Measurements from ENCODE around the gene MYO10.
"Not testable (repeated sequence)": the region's sequence is repeated elsewhere in the genome, so short reads cannot be mapped to it uniquely, and the experiment has no call there.

The MYO10 gene

GRCh38 chr5:16936150-16936988, at the start of gene MYO10:
Gene MYO10, minus strand, starts transcription at chr5:16936288. Its CDS starts 480 bp downstream, at chr5:16935808.
- DNase-seq: peak; percentile 90

GRCh38 chr5:16985304-16985703, 49.2 kb upstream of the MYO10 start:
- DNase-seq: not testable (repeated sequence)

GRCh38 chr5:16983972-16984371, 47.9 kb upstream of the MYO10 start:
- DNase-seq: no peak

- DNase-seq: no peak
These were observed 47.0 kb upstream of the MYO10 start for GRCh38 chr5:16983022-16983639.

GRCh38 chr5:16981700-16982099, 45.6 kb upstream of the MYO10 start:
- DNase-seq: no peak

- no peak for DNase-seq
These were observed 44.9 kb upstream of the MYO10 start for GRCh38 chr5:16980983-16981382.

GRCh38 chr5:16978296-16978695, 42.2 kb upstream of the MYO10 start:
- DNase-seq: no peak

- DNase-seq: no peak
These were observed 40.5 kb upstream of the MYO10 start for GRCh38 chr5:16976625-16977008.

- no peak for DNase-seq
These were observed 40.0 kb upstream of the MYO10 start for GRCh38 chr5:16975950-16976624.

GRCh38 chr5:16974981-16975380, 38.9 kb upstream of the MYO10 start:
- no peak for DNase-seq

GRCh38 chr5:16970826-16971225, 34.7 kb upstream of the MYO10 start:
- no peak for DNase-seq

GRCh38 chr5:16970260-16970659, 34.2 kb upstream of the MYO10 start:
- DNase-seq: no peak

- no peak for DNase-seq
These were observed 29.5 kb upstream of the MYO10 start for GRCh38 chr5:16965581-16965980.

- DNase-seq: no peak
These were observed 27.7 kb upstream of the MYO10 start for GRCh38 chr5:16963821-16964220.

GRCh38 chr5:16961131-16961530, 25.0 kb upstream of the MYO10 start:
- no peak for DNase-seq

GRCh38 chr5:16957304-16958196, 21.5 kb upstream of the MYO10 start:
- DNase-seq: no peak

GRCh38 chr5:16953729-16954128, 17.6 kb upstream of the MYO10 start:
- no peak for DNase-seq

- DNase-seq: no peak
These were observed 17.0 kb upstream of the MYO10 start for GRCh38 chr5:16952968-16953671.

- no peak for DNase-seq
These were observed 10.6 kb upstream of the MYO10 start for GRCh38 chr5:16946725-16947124.

GRCh38 chr5:16944816-16945562, 8.9 kb upstream of the MYO10 start:
- no peak for DNase-seq
